Gastrocnemius medialis (tissue), 4 donors: ENCODE results near the gene PDZRN4. TPM values are rescaled to one million over a fixed set of nuclear protein-coding genes. Genes with fewer than 3 reads are reported as not detected.

Experiments used
- ATAC-seq, 2 donors: fragments of 150-250 bp; one replicate each; pipeline ENCODE4 v1.9.1; 2016
- DNase-seq, 2 donors: peaks; one replicate each; pipeline ENCODE4 v3.0.0-alpha.2; 2019
- H3K27ac ChIP-seq, 4 donors: fragments of 200-600 bp; sonication (generic); 1 replicate in 1 of 4; 2 replicates in 3 of 4; pipeline ENCODE4 v1.5.1; 2016 to 2018; ENCODE audit warnings: mild to moderate bottlenecking in 2 of 4, moderate library complexity in 1 of 4
- H3K27me3 ChIP-seq, 3 donors: fragments of 200-600 bp; sonication (generic) in 2 of 3; 1 replicate in 1 of 3; 2 replicates in 2 of 3; pipeline versions ENCODE4 v1.5.1 to v1.6.0; 2016 to 2019; ENCODE audit warnings: mild to moderate bottlenecking in 1 of 3, moderate library complexity in 1 of 3
- H3K36me3 ChIP-seq, 2 donors: fragments of 200-600 bp; sonication (generic) in 1 of 2; one replicate each; pipeline ENCODE4 v1.5.1; 2017 to 2018
- H3K4me1 ChIP-seq, 2 donors: fragments of 200-600 bp; sonication (generic) in 1 of 2; one replicate each; pipeline ENCODE4 v1.5.1; 2016 to 2017; ENCODE audit warnings: mild to moderate bottlenecking in 2 of 2
- H3K4me3 ChIP-seq, 4 donors: fragments of 200-600 bp; sonication (generic) in 3 of 4; 1 replicate in 1 of 4; 2 replicates in 3 of 4; pipeline ENCODE4 v1.5.1; 2016 to 2019; ENCODE audit warnings: mild to moderate bottlenecking in 2 of 4
- H3K9me3 ChIP-seq, 3 donors: fragments of 200-600 bp; sonication (generic) in 2 of 3; 1 replicate in 1 of 3; 2 replicates in 2 of 3; pipeline ENCODE4 v1.5.1; 2016 to 2019
- CTCF ChIP-seq, 5 experiments: fragments of 450-650 bp in 3 of 5; fragments of 200-600 bp in 2 of 5; sonication (generic) in 2 of 5; IDR thresholded peaks in 4 of 5; conservative IDR thresholded peaks in 1 of 5; 1 replicate in 4 of 5; 2 replicates in 1 of 5; pipeline ENCODE4 v1.5.1; 2016 to 2019; ENCODE audit warnings: antibody characterized with exemption in 5 of 5, mild to moderate bottlenecking in 3 of 5, moderate library complexity in 3 of 5
- POLR2A ChIP-seq, 2 donors: fragments of 450-650 bp; IDR thresholded peaks; one replicate each; pipeline ENCODE4 v1.6.1; 2017; ENCODE audit warnings: antibody characterized with exemption in 2 of 2, mild to moderate bottlenecking in 2 of 2, moderate library complexity in 2 of 2
- in situ Hi-C, 4 donors: fragments of 200-750 bp; cut with MboI; loops; one replicate each; pipeline versions ENCODE4 v1.15.0 to v1.8.0; 2017; ENCODE audit warnings: low sequenced_read_pairs in 4 of 4
- intact Hi-C: fragments of 100-400 bp; cut with DNase I; formaldehyde crosslinking; loops from one replicate; pipeline ENCODE4 v1.15.1; 2023; ENCODE audit warnings: low total_unique reads
- total RNA-seq, 4 donors: library from RNA; depleted of rRNA; stranded (reverse); fragments of >200 nt; gene quantifications; one replicate each; pipeline versions ENCODE4 v1.1.0 to v1.2.3, GENCODE V29; 2016

The PDZRN4 gene
- total RNA-seq, 4 donors from 2014 or later = 0.17 to 1.7 (median 0.64) TPM

- Histone ChIP-seq H3K27me3 (no peaks in the 10 kb centered on the region), H3K27ac (no peak overlapping the region), H3K9me3 (no peaks in the 10 kb centered on the region), H3K4me1 (no peaks in the 10 kb centered on the region), H3K4me3 (no peak overlapping the region), H3K36me3 (no peaks in the 10 kb centered on the region)
- TF ChIP-seq POLR2A (IDR thresholded peaks at IDR 0.05) = no peak
- TF ChIP-seq CTCF (IDR thresholded peaks at IDR 0.05 in 4 of 5, conservative IDR thresholded peaks at IDR 0.05 in 1 of 5) = no peak
- intact Hi-C loops = no loop called here
- no peak for ATAC-seq
- in situ Hi-C loops = no loop called here
- DNase-seq = no peak
These were observed 326.1 kb downstream of the PDZRN4 start for GRCh38 chr12:41514021-41514777.

- TF ChIP-seq POLR2A (IDR thresholded peaks at IDR 0.05) (no peak), CTCF (IDR thresholded peaks at IDR 0.05 in 4 of 5, conservative IDR thresholded peaks at IDR 0.05 in 1 of 5) (no peak)
- Histone ChIP-seq H3K4me3 (no peak overlapping the region), H3K27me3 (no peaks in the 10 kb centered on the region), H3K36me3 (no peaks in the 10 kb centered on the region), H3K9me3 (no peaks in the 10 kb centered on the region), H3K4me1 (no peaks in the 10 kb centered on the region), H3K27ac (no peak overlapping the region)
- no peak for ATAC-seq
- intact Hi-C loops (no loop called here), in situ Hi-C loops (no loop called here)
- DNase-seq = no peak
These were observed 326.8 kb downstream of the PDZRN4 start for GRCh38 chr12:41514907-41515306.

GRCh38 chr12:41515953-41516352 is 327.8 kb downstream of the PDZRN4 start:
- ATAC-seq (no peak), DNase-seq (no peak)
- intact Hi-C loops = no loop called here
- TF ChIP-seq POLR2A (IDR thresholded peaks at IDR 0.05) (no peak), CTCF (IDR thresholded peaks at IDR 0.05 in 4 of 5, conservative IDR thresholded peaks at IDR 0.05 in 1 of 5) (no peak)
- Histone ChIP-seq H3K9me3 (no peaks in the 10 kb centered on the region), H3K4me1 (no peaks in the 10 kb centered on the region), H3K27ac (no peak overlapping the region), H3K4me3 (no peak overlapping the region), H3K27me3 (no peaks in the 10 kb centered on the region), H3K36me3 (no peaks in the 10 kb centered on the region)
- in situ Hi-C loops = no loop called here

GRCh38 chr12:41520869-41521268 is 332.7 kb downstream of the PDZRN4 start:
- Histone ChIP-seq H3K27ac (no peak overlapping the region), H3K27me3 (no peaks in the 10 kb centered on the region), H3K9me3 (no peaks in the 10 kb centered on the region), H3K36me3 (no peaks in the 10 kb centered on the region), H3K4me3 (no peak overlapping the region), H3K4me1 (peaks cover 0 to 13% of the 10 kb centered on the region in 2 donors)
- ATAC-seq (no peak), DNase-seq (no peak)
- TF ChIP-seq CTCF (IDR thresholded peaks at IDR 0.05 in 4 of 5, conservative IDR thresholded peaks at IDR 0.05 in 1 of 5) = no peak
- TF ChIP-seq POLR2A (IDR thresholded peaks at IDR 0.05) = no peak
- intact Hi-C loops = no loop called here
- in situ Hi-C loops = no loop called here
